Transverse colon (tissue), 4 donors: Measurements from ENCODE around the gene LYRM4. TPM values are rescaled to one million over a fixed set of nuclear protein-coding genes. Genes with fewer than 3 reads are reported as not detected.

ENCODE experiments used
- DNase-seq: peaks from one replicate; pipeline ENCODE4 v3.0.0-alpha.2; 2019
- H3K27ac ChIP-seq, 4 donors: fragments of 200-600 bp; sonication (generic); 2 replicates each; pipeline ENCODE4 v1.5.1; 2016 to 2018; ENCODE audit warnings: inconsistent platforms in 4 of 4
- H3K27me3 ChIP-seq: fragments of 200-600 bp; sonication (generic); 2 replicates; pipeline ENCODE4 v1.5.1; 2017; ENCODE audit warnings: inconsistent platforms
- H3K36me3 ChIP-seq, 4 donors: fragments of 200-600 bp; sonication (generic); 2 replicates each; pipeline ENCODE4 v1.5.1; 2017 to 2019; ENCODE audit warnings: inconsistent platforms in 4 of 4
- H3K4me1 ChIP-seq, 4 donors: fragments of 200-600 bp; sonication (generic); 2 replicates each; pipeline ENCODE4 v1.5.1; 2017 to 2020; ENCODE audit warnings: inconsistent platforms in 4 of 4
- H3K4me3 ChIP-seq, 4 donors: fragments of 200-600 bp; sonication (generic); 1 replicate in 1 of 4; 2 replicates in 3 of 4; pipeline versions ENCODE4 v1.5.1 to v1.6.1; 2017 to 2019; ENCODE audit warnings: inconsistent platforms in 4 of 4
- H3K9me3 ChIP-seq, 2 donors: fragments of 200-600 bp; sonication (generic); 2 replicates each; pipeline ENCODE4 v1.5.1; 2017 to 2019; ENCODE audit warnings: inconsistent platforms in 2 of 2
- CTCF ChIP-seq, 5 experiments: fragments of 200-600 bp in 3 of 5; fragments of 450-650 bp in 2 of 5; sonication (generic) in 3 of 5; IDR thresholded peaks; 1 replicate in 2 of 5; 2 replicates in 3 of 5; pipeline ENCODE4 v1.5.1; 2016 to 2017; ENCODE audit warnings: antibody characterized with exemption in 5 of 5, inconsistent platforms in 3 of 5, mild to moderate bottlenecking in 2 of 5, moderate library complexity in 1 of 5
- EP300 ChIP-seq: sonication (generic); formaldehyde crosslinking; IDR thresholded peaks from one replicate; pipeline ENCODE4 v1.6.1; 2017; ENCODE audit warnings: antibody characterized with exemption, low read depth
- POLR2A ChIP-seq: fragments of 450-650 bp; IDR thresholded peaks from one replicate; pipeline ENCODE4 v1.6.1; 2016; ENCODE audit warnings: antibody characterized with exemption, mild to moderate bottlenecking, moderate library complexity
- POLR2AphosphoS5 ChIP-seq, 3 donors: sonication (generic); formaldehyde crosslinking; IDR thresholded peaks; one replicate each; pipeline ENCODE4 v1.6.1; 2016; ENCODE audit warnings: antibody characterized with exemption in 3 of 3
- WGBS, 2 donors: methylation state at CpG; one replicate each; pipeline ENCODE4 v1.1.5; 2018; ENCODE audit warnings: low coverage in 1 of 2; 5-methylcytosine and 5-hydroxymethylcytosine counted together
- in situ Hi-C, 4 donors: fragments of 200-750 bp; cut with MboI; loops; one replicate each; pipeline versions ENCODE4 v1.15.0 to v1.15.1; 2017; ENCODE audit warnings: low sequenced_read_pairs in 3 of 4, low pct_ligation_motif_present in 1 of 4, low pct_unique_long_range_greater_than_20kb in 1 of 4
- intact Hi-C: fragments of 100-400 bp; cut with DNase I; formaldehyde crosslinking; loops from one replicate; pipeline ENCODE4 v1.15.1; 2023; ENCODE audit warnings: low total_unique reads
- total RNA-seq, 4 donors: library from RNA; depleted of rRNA; stranded (reverse); fragments of >200 nt; gene quantifications; one replicate each; pipeline ENCODE4 v1.1.0, GENCODE V29; 2016

LYRM4 gene
- total RNA-seq, 4 donors from 2014 or later = 3.0 to 14.0 (median 6.9) TPM

DNA sequence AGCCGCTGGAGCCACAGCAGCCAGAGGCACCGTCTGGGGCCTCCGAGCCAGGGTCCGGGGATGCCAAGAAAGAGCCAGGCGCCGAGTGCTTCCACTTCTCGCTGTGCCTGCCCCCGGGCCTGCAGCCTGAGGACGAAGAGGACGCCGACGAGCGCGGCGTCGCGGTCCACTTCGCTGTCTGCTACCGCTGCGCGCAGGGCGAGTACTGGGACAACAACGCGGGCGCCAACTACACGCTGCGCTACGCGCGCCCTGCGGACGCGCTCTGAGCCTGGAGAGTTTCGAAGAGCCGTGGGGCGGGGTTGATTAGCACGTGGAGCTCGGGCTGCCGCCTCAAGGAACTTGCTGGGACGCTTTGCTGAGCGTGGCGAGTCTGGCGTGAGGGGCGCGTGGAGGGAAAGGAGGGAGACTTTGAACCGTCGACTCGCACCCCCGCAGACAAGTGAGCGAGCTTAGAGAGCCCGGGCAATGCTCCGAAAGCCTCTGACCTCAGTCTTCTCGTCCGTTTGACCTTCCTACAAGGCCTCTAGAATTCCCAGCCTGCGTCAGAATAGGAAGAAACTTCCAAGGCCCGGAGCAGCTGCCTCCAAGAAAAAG is 174.4 kb downstream of the LYRM4 start:
- Histone ChIP-seq H3K4me1 (peaks cover 5 to 26% (median 21%) of the 10 kb centered on the region in 4 donors), H3K27ac (peak overlapping the region in 2 of 4 donors; percentile 80 to 84), H3K4me3 (peak overlapping the region in 2 of 4 donors; percentile 62 to 69), H3K36me3 (no peaks in the 10 kb centered on the region), H3K27me3 (peaks cover 5% of the 10 kb centered on the region), H3K9me3 (no peaks in the 10 kb centered on the region)
- no peak for DNase-seq
- WGBS, 2 donors = 68% methylated on average over 55 of the region's 56 CpGs; no CpG with 5 or more reads in 1 of the 2 donors
- in situ Hi-C loops (no loop called here), intact Hi-C loops (no loop called here)
- TF ChIP-seq POLR2AphosphoS5 (IDR thresholded peaks at IDR 0.05) (no peak), CTCF (IDR thresholded peaks at IDR 0.05) (no peak), EP300 (no peak), POLR2A (no peak)

GRCh38 chr6:5085648-5086293 is 175.0 kb downstream of the LYRM4 start:
- H3K4me1 ChIP-seq = peaks cover 5 to 26% (median 21%) of the 10 kb centered on the region in 4 donors
- no peaks in the 10 kb centered on the region for H3K9me3 ChIP-seq
- peaks cover 5% of the 10 kb centered on the region for H3K27me3 ChIP-seq
- no peaks in the 10 kb centered on the region for H3K36me3 ChIP-seq
- in situ Hi-C loops = no loop called here
- TF ChIP-seq POLR2AphosphoS5 (IDR thresholded peaks at IDR 0.05) = no peak
- TF ChIP-seq EP300 = no peak
- no peak for TF ChIP-seq POLR2A
- TF ChIP-seq CTCF (IDR thresholded peaks at IDR 0.05) = no peak
- peak; percentile 29 for DNase-seq
- WGBS, 2 donors = 3% methylated on average over 29 of the region's 74 CpGs; no CpG with 5 or more reads in 1 of the 2 donors
- H3K4me3 ChIP-seq = peak overlapping the region; percentile 42 to 69 (median 52)
- intact Hi-C loops = no loop called here
- H3K27ac ChIP-seq = peak overlapping the region; percentile 73 to 84 (median 80)

DNA sequence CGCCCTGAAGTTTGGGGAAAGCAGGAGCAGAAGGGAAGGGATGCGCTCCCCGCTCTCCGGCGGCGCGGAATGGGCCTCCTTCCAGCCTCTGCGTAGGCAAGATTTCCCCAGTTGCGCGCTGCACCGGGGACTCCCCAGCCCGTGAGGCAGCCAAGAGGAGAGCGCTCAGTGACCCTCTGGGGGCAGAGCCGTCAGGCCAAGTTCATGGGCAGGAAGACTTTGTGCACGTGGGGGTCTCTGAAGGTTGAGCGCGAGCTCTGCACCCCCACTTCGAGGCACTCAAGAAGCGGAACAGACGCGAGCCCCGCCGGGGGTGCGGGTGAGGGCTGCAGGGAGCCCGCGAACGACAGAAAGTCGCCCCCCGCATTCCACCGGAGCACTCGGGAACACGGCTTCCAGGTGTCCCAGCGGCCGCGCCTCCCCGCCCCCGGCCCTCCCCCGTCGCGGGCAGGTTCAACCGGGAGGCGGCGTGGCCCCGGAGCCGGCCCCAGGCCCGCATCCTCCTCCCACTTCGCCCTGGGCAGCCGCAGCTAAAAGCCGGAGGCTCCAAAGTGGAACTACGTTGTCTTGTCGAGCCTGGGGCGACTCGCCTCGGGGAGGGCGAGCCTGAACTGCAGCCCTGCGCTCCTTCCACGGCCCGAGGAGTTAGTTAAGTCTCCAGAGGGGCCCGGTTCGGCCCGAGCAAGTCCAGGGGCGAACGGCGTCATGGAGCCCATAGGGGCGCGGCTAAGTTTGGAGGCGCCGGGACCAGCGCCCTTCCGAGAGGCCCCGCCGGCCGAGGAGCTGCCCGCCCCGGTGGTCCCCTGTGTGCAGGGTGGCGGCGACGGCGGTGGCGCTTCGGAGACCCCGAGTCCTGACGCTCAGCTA is 175.7 kb downstream of the LYRM4 start, which contains the start of gene PPP1R3G:
PPP1R3G (plus strand) TSS at position 561 of the 867 bp plus-strand sequence; CDS start at position 706, 145 bp downstream.
- intact Hi-C loops = no loop called here
- 0% methylated on average over 46 of the region's 83 CpGs; no CpG with 5 or more reads in 1 of the 2 donors for WGBS, 2 donors
- Histone ChIP-seq H3K9me3 (no peaks in the 10 kb centered on the region), H3K36me3 (no peaks in the 10 kb centered on the region), H3K4me1 (peaks cover 5 to 24% (median 21%) of the 10 kb centered on the region in 4 donors), H3K4me3 (peak within 1 kb of the TSS; percentile 42 to 69 (median 52)), H3K27me3 (peaks cover 5% of the 10 kb centered on the region), H3K27ac (peak within 1 kb of the TSS; percentile 73 to 84 (median 80))
- DNase-seq = peak; percentile 45
- in situ Hi-C loops = no loop called here
- TF ChIP-seq POLR2A (no peak), EP300 (no peak), CTCF (IDR thresholded peaks at IDR 0.05) (no peak), POLR2AphosphoS5 (IDR thresholded peaks at IDR 0.05) (no peak)

GRCh38 chr6:5084360-5084780 is 176.4 kb downstream of the LYRM4 start:
- WGBS, 2 donors = 0% methylated on average over 34 of the region's 57 CpGs; no CpG with 5 or more reads in 1 of the 2 donors
- peak overlapping the region; percentile 73 to 84 (median 80) for H3K27ac ChIP-seq
- intact Hi-C loops = no loop called here
- H3K4me1 ChIP-seq = peaks cover 5 to 21% (median 17%) of the 10 kb centered on the region in 4 donors
- TF ChIP-seq POLR2AphosphoS5 (IDR thresholded peaks at IDR 0.05) = no peak
- TF ChIP-seq POLR2A = peak; percentile 16
- no peaks in the 10 kb centered on the region for H3K36me3 ChIP-seq
- peaks cover 5% of the 10 kb centered on the region for H3K27me3 ChIP-seq
- peak overlapping the region; percentile 42 to 69 (median 52) for H3K4me3 ChIP-seq
- in situ Hi-C loops = no loop called here
- DNase-seq = peak; percentile 28
- no peaks in the 10 kb centered on the region for H3K9me3 ChIP-seq
